Pulmonary artery endothelial cell (primary cell): ENCODE data around the gene TMEM248. TPM values are rescaled to one million over a fixed set of nuclear protein-coding genes. Genes with fewer than 3 reads are reported as not detected.
A peak's percentile ranks its signal among the peaks of the same experiment; 100 is the strongest.
"Not testable (repeated sequence)": the region's sequence is repeated elsewhere in the genome, so short reads cannot be mapped to it uniquely, and the experiment has no call there.

Experiments used
- DNase-seq: peaks from one replicate; pipeline ENCODE4 v3.0.0-alpha.2; 2011; ENCODE audit warnings: low read depth, low spot score
- total RNA-seq: library from RNA; depleted of rRNA; stranded (reverse); fragments of >200 nt; gene quantifications from 2 replicates; pipeline ENCODE4 v1.2.3, GENCODE V29; 2014

The TMEM248 gene
- total RNA-seq, 1 donor from 2014 or later: 79.1 TPM

- peak; percentile 68 for DNase-seq
These were observed 29.3 kb downstream of the TMEM248 start for GRCh38 chr7:66950311-66950710.

GRCh38 chr7:66950763-66951162, 29.7 kb downstream of the TMEM248 start:
- peak; percentile 46 for DNase-seq

- DNase-seq: peak; percentile 60
These were observed 31.5 kb downstream of the TMEM248 start for GRCh38 chr7:66952343-66953043.

GRCh38 chr7:66953044-66953427, 32.0 kb downstream of the TMEM248 start:
- DNase-seq: no peak

- DNase-seq: no peak
These were observed 36.7 kb downstream of the TMEM248 start for GRCh38 chr7:66957595-66958290.

- no peak for DNase-seq
These were observed 37.7 kb downstream of the TMEM248 start for GRCh38 chr7:66958538-66959350.

- DNase-seq: no peak
These were observed 39.2 kb downstream of the TMEM248 start for GRCh38 chr7:66960192-66960591.

- no peak for DNase-seq
These were observed 40.1 kb downstream of the TMEM248 start for GRCh38 chr7:66961096-66961495.

GRCh38 chr7:66964411-66964810, 43.4 kb downstream of the TMEM248 start:
- no peak for DNase-seq

GRCh38 chr7:66967029-66967428, 46.0 kb downstream of the TMEM248 start:
- no peak for DNase-seq

GRCh38 chr7:66969001-66969400, 48.0 kb downstream of the TMEM248 start:
- DNase-seq: not testable (repeated sequence)

- no peak for DNase-seq
These were observed 49.3 kb downstream of the TMEM248 start for GRCh38 chr7:66970310-66970709.

- no peak for DNase-seq
These were observed 54.1 kb downstream of the TMEM248 start for GRCh38 chr7:66974986-66975590.

- DNase-seq: not testable (repeated sequence)
These were observed 57.3 kb downstream of the TMEM248 start for GRCh38 chr7:66978312-66978711.

GRCh38 chr7:66979013-66979412, 58.0 kb downstream of the TMEM248 start:
- not testable (repeated sequence) for DNase-seq

GRCh38 chr7:66980336-66980735, 59.3 kb downstream of the TMEM248 start:
- not testable (repeated sequence) for DNase-seq

- DNase-seq: not testable (repeated sequence)
These were observed 68.5 kb downstream of the TMEM248 start for GRCh38 chr7:66989552-66989951.

GRCh38 chr7:66994051-66994450, 73.0 kb downstream of the TMEM248 start:
- not testable (repeated sequence) for DNase-seq

GRCh38 chr7:66994691-66995049, 73.6 kb downstream of the TMEM248 start:
- peak; percentile 39 for DNase-seq

- peak; percentile 94 for DNase-seq
These were observed 74.2 kb downstream of the TMEM248 start, which contains the start of gene SBDS for GRCh38 chr7:66995050-66995776. Gene SBDS, minus strand, starts transcription at chr7:66995586. Its CDS starts 169 bp downstream, at chr7:66995417.
